Fibroblast of lung (primary cell): ENCODE results near the gene MID1. TPM values are rescaled to one million over a fixed set of nuclear protein-coding genes. Genes with fewer than 3 reads are reported as not detected.

Experiments used
- DNase-seq, 2 donors: peaks; one replicate each; pipeline versions ENCODE4 v3.0.0 to v3.0.0-alpha.2; 2010; ENCODE audit warnings: low read depth in 2 of 2
- H2AFZ ChIP-seq: 2 replicates; pipeline ENCODE4 v1.5.1; 2012; ENCODE audit warnings: low read length, control low read depth, inconsistent platforms
- H3K27ac ChIP-seq: 2 replicates; pipeline ENCODE4 v1.5.1; 2011; ENCODE audit warnings: low read length, control low read depth; ENCODE audit not compliant: insufficient read depth
- H3K27me3 ChIP-seq: 2 replicates; pipeline ENCODE4 v1.5.1; 2011; ENCODE audit warnings: mild to moderate bottlenecking, low read length; ENCODE audit not compliant: control insufficient read depth, insufficient read depth
- H3K36me3 ChIP-seq: 2 replicates; pipeline ENCODE4 v1.5.1; 2011; ENCODE audit warnings: low read length; ENCODE audit not compliant: control insufficient read depth, insufficient read depth
- H3K4me1 ChIP-seq: 2 replicates; pipeline ENCODE4 v1.5.1; 2011; ENCODE audit warnings: low read length; ENCODE audit not compliant: control insufficient read depth, insufficient read depth; ENCODE audit errors: extremely low read depth
- H3K4me2 ChIP-seq: 2 replicates; pipeline ENCODE4 v1.5.1; 2011; ENCODE audit warnings: low read length, control low read depth; ENCODE audit not compliant: insufficient read depth; ENCODE audit errors: extremely low read depth
- H3K4me3 ChIP-seq, 4 experiments: fragments of 200-600 bp in 1 of 4; sonication (generic) in 1 of 4; replicated peaks in 1 of 4; 2 replicates each; pipeline ENCODE4 v1.5.1; 2011 to 2016; ENCODE audit warnings: low read length in 4 of 4, low read depth in 3 of 4, mild to moderate bottlenecking in 3 of 4, control low read depth in 2 of 4, inconsistent platforms in 1 of 4, mixed read lengths in 1 of 4; ENCODE audit not compliant: insufficient read depth in 1 of 4; ENCODE audit errors: control extremely low read depth in 1 of 4
- H3K79me2 ChIP-seq: 2 replicates; pipeline ENCODE4 v1.5.1; 2012; ENCODE audit warnings: mild to moderate bottlenecking, low read length, inconsistent platforms; ENCODE audit not compliant: control insufficient read depth, insufficient read depth
- H3K9ac ChIP-seq: 2 replicates; pipeline ENCODE4 v1.5.1; 2011; ENCODE audit warnings: mild to moderate bottlenecking, low read length, control low read depth; ENCODE audit not compliant: insufficient read depth
- H3K9me3 ChIP-seq: 2 replicates; pipeline ENCODE4 v1.5.1; 2012; ENCODE audit warnings: low read depth, low read length; ENCODE audit not compliant: control insufficient read depth, insufficient read depth
- H4K20me1 ChIP-seq: 2 replicates; pipeline ENCODE4 v1.5.1; 2011; ENCODE audit warnings: low read length; ENCODE audit not compliant: control insufficient read depth, insufficient read depth; ENCODE audit errors: extremely low read depth
- EZH2 ChIP-seq: IDR thresholded peaks from 2 replicates; pipeline ENCODE4 v1.5.1; 2012; ENCODE audit warnings: low read length, control low read depth, mild to moderate bottlenecking; ENCODE audit errors: missing control alignments
- polyA plus RNA-seq, 2 donors: library from polyadenylated mRNA; depleted of rRNA in 1 of 2; stranded (reverse) in 1 of 2; unstranded in 1 of 2; fragments of >200 nt; gene quantifications; 2 replicates each; pipeline ENCODE4 v1.2.1, GENCODE V29; 2011 to 2012; ENCODE audit warnings: missing spikeins in 1 of 2
- total RNA-seq: library from RNA; depleted of rRNA; stranded (reverse); fragments of >200 nt; gene quantifications from 2 replicates; pipeline ENCODE4 v1.2.1, GENCODE V29; 2014
- TF ChIP-seq, protein P1 (sequence below), 2 donors: IDR thresholded peaks in 1 of 2; conservative IDR thresholded peaks in 1 of 2; 1 replicate in 1 of 2; 2 replicates in 1 of 2; pipeline ENCODE4 v1.5.1; 2011 to 2012; ENCODE audit warnings: low read length in 2 of 2, control low read depth in 1 of 2, inconsistent platforms in 1 of 2, low read depth in 1 of 2, mild to moderate bottlenecking in 1 of 2

Gene MID1
- total and polyA plus RNA-seq, 2 donors (not counting 1 experiment from before 2014, with no cell fraction given) = 20.3 to 27.7 TPM

DNA sequence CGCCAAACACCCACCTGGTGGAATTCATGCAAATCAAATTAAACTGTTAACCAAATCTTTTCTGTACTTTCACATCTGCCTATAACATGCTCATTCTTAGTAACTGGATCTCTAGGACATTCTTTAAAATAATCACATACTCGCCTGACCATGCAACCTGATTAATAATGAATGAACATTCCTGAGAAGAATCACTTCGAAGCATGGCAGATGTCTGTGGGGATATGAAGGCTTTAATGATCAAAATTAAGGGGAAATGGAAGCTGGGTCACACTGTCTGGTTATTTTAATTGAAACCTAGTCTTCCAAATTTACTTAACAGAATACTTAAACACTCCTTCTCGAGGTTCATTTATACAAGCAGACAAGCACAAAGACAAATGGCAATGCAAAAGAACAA lies 44.2 kb downstream of the MID1 start:
- TF ChIP-seq, protein P1, sequence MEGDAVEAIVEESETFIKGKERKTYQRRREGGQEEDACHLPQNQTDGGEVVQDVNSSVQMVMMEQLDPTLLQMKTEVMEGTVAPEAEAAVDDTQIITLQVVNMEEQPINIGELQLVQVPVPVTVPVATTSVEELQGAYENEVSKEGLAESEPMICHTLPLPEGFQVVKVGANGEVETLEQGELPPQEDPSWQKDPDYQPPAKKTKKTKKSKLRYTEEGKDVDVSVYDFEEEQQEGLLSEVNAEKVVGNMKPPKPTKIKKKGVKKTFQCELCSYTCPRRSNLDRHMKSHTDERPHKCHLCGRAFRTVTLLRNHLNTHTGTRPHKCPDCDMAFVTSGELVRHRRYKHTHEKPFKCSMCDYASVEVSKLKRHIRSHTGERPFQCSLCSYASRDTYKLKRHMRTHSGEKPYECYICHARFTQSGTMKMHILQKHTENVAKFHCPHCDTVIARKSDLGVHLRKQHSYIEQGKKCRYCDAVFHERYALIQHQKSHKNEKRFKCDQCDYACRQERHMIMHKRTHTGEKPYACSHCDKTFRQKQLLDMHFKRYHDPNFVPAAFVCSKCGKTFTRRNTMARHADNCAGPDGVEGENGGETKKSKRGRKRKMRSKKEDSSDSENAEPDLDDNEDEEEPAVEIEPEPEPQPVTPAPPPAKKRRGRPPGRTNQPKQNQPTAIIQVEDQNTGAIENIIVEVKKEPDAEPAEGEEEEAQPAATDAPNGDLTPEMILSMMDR (conservative IDR thresholded peaks at IDR 0.05 in 1 of 2, IDR thresholded peaks at IDR 0.05 in 1 of 2; ENCODE audit: low read depth in 1 of 2, low read length in 2 of 2) = no peak
- TF ChIP-seq EZH2 = no peak
- H2AFZ ChIP-seq = no peak overlapping the region
- H3K27me3 ChIP-seq = no peaks in the 10 kb centered on the region
- H3K79me2 ChIP-seq = peaks cover 13% of the 10 kb centered on the region
- no peak overlapping the region for H3K4me3 ChIP-seq
- no peaks in the 10 kb centered on the region for H4K20me1 ChIP-seq
- H3K4me2 ChIP-seq = no peak overlapping the region
- no peaks in the 10 kb centered on the region for H3K36me3 ChIP-seq
- peaks cover 2% of the 10 kb centered on the region for H3K4me1 ChIP-seq
- H3K27ac ChIP-seq = no peak overlapping the region
- no peaks in the 10 kb centered on the region for H3K9me3 ChIP-seq
- no peak overlapping the region for H3K9ac ChIP-seq
- DNase-seq = no peak

DNA sequence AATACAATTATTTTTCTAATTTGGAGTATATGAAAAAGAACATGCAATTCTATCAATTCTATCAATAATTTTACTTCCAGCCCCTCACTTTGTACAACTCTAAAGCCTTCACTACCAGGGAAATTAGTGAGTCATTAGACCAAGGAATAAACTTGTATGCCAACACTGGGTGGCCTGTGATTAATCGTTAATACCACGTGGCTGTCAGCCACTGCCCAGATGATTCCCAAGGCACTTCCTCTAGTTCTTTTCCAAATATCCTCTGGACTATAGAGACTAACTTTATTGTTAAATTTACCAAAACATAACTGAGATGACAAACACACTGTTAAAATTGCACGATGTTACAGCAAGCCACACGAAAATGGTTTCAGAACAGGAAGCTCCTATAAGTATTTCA lies 45.7 kb downstream of the MID1 start:
- peak; percentile 38 to 58 for DNase-seq
- H3K9ac ChIP-seq = no peak overlapping the region

DNA sequence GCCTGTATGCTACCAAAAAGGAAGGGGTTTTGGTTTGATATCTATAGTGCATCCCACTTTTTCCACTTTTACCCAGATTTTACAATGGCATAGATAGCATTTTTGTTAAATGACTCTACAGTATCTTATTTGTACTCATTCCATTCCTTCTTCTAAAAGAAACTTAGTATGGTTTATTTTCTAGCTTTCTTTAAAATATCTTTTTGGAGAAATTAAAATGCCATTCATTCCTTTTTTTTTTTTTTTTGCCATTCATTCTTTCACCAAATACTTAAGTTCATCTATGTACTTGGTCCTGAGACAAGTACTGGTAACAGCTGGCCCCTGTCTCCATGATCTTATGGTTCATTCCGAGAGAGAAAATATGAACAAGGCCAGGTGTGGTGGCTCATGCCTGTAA lies 49.1 kb downstream of the MID1 start:
- Histone ChIP-seq H3K4me2 (no peak overlapping the region), H4K20me1 (no peaks in the 10 kb centered on the region), H2AFZ (no peak overlapping the region), H3K4me1 (peaks cover 8% of the 10 kb centered on the region), H3K9ac (no peak overlapping the region), H3K79me2 (peaks cover 9% of the 10 kb centered on the region), H3K27ac (no peak overlapping the region), H3K27me3 (no peaks in the 10 kb centered on the region), H3K4me3 (no peak overlapping the region), H3K36me3 (peaks cover 3% of the 10 kb centered on the region), H3K9me3 (no peaks in the 10 kb centered on the region)
- DNase-seq = peak in 1 of 2 donors; percentile 57
- TF ChIP-seq, protein P1 (conservative IDR thresholded peaks at IDR 0.05 in 1 of 2, IDR thresholded peaks at IDR 0.05 in 1 of 2; ENCODE audit: low read depth in 1 of 2, low read length in 2 of 2) = no peak

More for the DNA sequence above, 45.7 kb downstream of the MID1 start:
- H3K4me3 ChIP-seq = no peak overlapping the region
- H3K27me3 ChIP-seq = no peaks in the 10 kb centered on the region
- H4K20me1 ChIP-seq = no peaks in the 10 kb centered on the region
- peaks cover 9% of the 10 kb centered on the region for H3K4me1 ChIP-seq
- H2AFZ ChIP-seq = no peak overlapping the region
- H3K79me2 ChIP-seq = peaks cover 13% of the 10 kb centered on the region
- TF ChIP-seq, protein P1 (conservative IDR thresholded peaks at IDR 0.05 in 1 of 2, IDR thresholded peaks at IDR 0.05 in 1 of 2; ENCODE audit: low read depth in 1 of 2, low read length in 2 of 2) = no peak
- TF ChIP-seq EZH2 = no peak
- no peak overlapping the region for H3K4me2 ChIP-seq
- no peaks in the 10 kb centered on the region for H3K9me3 ChIP-seq
- no peak overlapping the region for H3K27ac ChIP-seq
- H3K36me3 ChIP-seq = no peaks in the 10 kb centered on the region
